ENCODE measurements around the gene TSHZ2. TPM values are rescaled to one million over a fixed set of nuclear protein-coding genes. Genes with fewer than 3 reads are reported as not detected.

Gene TSHZ2
- total RNA-seq, 4 donors from 2014 or later, result 1.9 to 12.9 (median 5.0) TPM

GRCh38 chr20:53243152-53243551 lies 271.0 kb downstream of the TSHZ2 start:
- DNase-seq, result no peak
- Histone ChIP-seq H3K27me3 (no peaks in the 10 kb centered on the region), H3K27ac (no peak overlapping the region), H3K4me1 (no peaks in the 10 kb centered on the region), H3K4me3 (no peak overlapping the region), H3K36me3 (no peaks in the 10 kb centered on the region), H3K9me3 (no peaks in the 10 kb centered on the region)
- no peak for TF ChIP-seq POLR2A (IDR thresholded peaks at IDR 0.05)
- TF ChIP-seq EP300 (IDR thresholded peaks at IDR 0.05; ENCODE audit: low read depth), result no peak
- TF ChIP-seq CTCF (IDR thresholded peaks at IDR 0.05), result no peak
- TF ChIP-seq POLR2AphosphoS5 (IDR thresholded peaks at IDR 0.05), result no peak
- in situ Hi-C loops (cut with MboI; ENCODE audit: low pct_ligation_motif_present in 1 of 4, low pct_unique_long_range_greater_than_20kb in 1 of 4, low sequenced_read_pairs in 3 of 4) (loop anchor here in 1 of 4 donors (25.0 kb wide), 1 partner anchor 294 kb away; no protein-coding TSS in a partner anchor), intact Hi-C loops (cut with DNase I; ENCODE audit: low total_unique reads) (loop anchor here (5.0 kb wide), 1 partner anchor 44 kb away; no protein-coding TSS in a partner anchor)
- WGBS, 2 donors (ENCODE audit: low coverage in 1 of 2), result 77 to 87% methylated on average over 3 of the region's 3 CpGs

DNA sequence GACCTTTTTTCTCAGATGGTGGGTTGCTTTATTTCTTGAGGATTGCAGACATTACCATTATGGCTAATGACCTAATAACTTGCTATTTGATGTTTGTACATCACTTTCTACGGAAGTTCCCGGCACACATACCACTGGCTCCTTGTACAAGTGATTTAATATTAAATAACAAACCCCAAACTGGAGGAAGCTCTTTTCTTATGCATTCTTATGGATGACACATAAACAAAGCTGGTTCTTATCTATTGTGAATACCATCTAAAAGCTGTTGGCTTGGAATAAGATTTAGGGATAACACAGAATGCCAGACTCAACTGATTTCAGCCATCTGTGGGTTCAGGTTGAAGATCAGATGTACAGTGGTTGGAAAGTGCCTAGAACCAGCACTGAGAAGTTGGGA lies 272.6 kb downstream of the TSHZ2 start:
- intact Hi-C loops (cut with DNase I; ENCODE audit: low total_unique reads), result loop anchor here (5.0 kb wide), 1 partner anchor 43 kb away; no protein-coding TSS in a partner anchor
- no peak for DNase-seq
- no peaks in the 10 kb centered on the region for H3K36me3 ChIP-seq
- H3K9me3 ChIP-seq, result no peaks in the 10 kb centered on the region
- H3K4me3 ChIP-seq, result no peak overlapping the region
- no peak for TF ChIP-seq EP300 (IDR thresholded peaks at IDR 0.05; ENCODE audit: low read depth)
- no peak for TF ChIP-seq POLR2AphosphoS5 (IDR thresholded peaks at IDR 0.05)
- TF ChIP-seq POLR2A (IDR thresholded peaks at IDR 0.05), result no peak
- TF ChIP-seq CTCF (IDR thresholded peaks at IDR 0.05), result no peak
- WGBS, 2 donors (ENCODE audit: low coverage in 1 of 2), result 86 to 94% methylated on average over 2 of the region's 2 CpGs
- in situ Hi-C loops (cut with MboI; ENCODE audit: low pct_ligation_motif_present in 1 of 4, low pct_unique_long_range_greater_than_20kb in 1 of 4, low sequenced_read_pairs in 3 of 4), result loop anchor here in 1 of 4 donors (25.0 kb wide), 1 partner anchor 293 kb away; no protein-coding TSS in a partner anchor
- H3K4me1 ChIP-seq, result no peaks in the 10 kb centered on the region
- H3K27ac ChIP-seq, result no peak overlapping the region
- no peaks in the 10 kb centered on the region for H3K27me3 ChIP-seq

- in situ Hi-C loops (cut with MboI; ENCODE audit: low pct_ligation_motif_present in 1 of 4, low pct_unique_long_range_greater_than_20kb in 1 of 4, low sequenced_read_pairs in 3 of 4), result loop anchor here in 1 of 4 donors (25.0 kb wide), 1 partner anchor 292 kb away; no protein-coding TSS in a partner anchor
- 88 to 100% methylated on average over 1 of the region's 1 CpG for WGBS, 2 donors (ENCODE audit: low coverage in 1 of 2)
- TF ChIP-seq POLR2A (IDR thresholded peaks at IDR 0.05) (no peak), POLR2AphosphoS5 (IDR thresholded peaks at IDR 0.05) (no peak), CTCF (IDR thresholded peaks at IDR 0.05) (no peak), EP300 (IDR thresholded peaks at IDR 0.05; ENCODE audit: low read depth) (no peak)
- no peaks in the 10 kb centered on the region for H3K27me3 ChIP-seq
- H3K4me1 ChIP-seq, result no peaks in the 10 kb centered on the region
- H3K27ac ChIP-seq, result no peak overlapping the region
- no peak for DNase-seq
- intact Hi-C loops (cut with DNase I; ENCODE audit: low total_unique reads), result no loop called here
- H3K36me3 ChIP-seq, result no peaks in the 10 kb centered on the region
- no peaks in the 10 kb centered on the region for H3K9me3 ChIP-seq
- H3K4me3 ChIP-seq, result no peak overlapping the region
These were observed 273.4 kb downstream of the TSHZ2 start for GRCh38 chr20:53245574-53245973.

GRCh38 chr20:53247468-53248103 lies 275.4 kb downstream of the TSHZ2 start:
- in situ Hi-C loops (cut with MboI; ENCODE audit: low pct_ligation_motif_present in 1 of 4, low pct_unique_long_range_greater_than_20kb in 1 of 4, low sequenced_read_pairs in 3 of 4) (loop anchor here in 1 of 4 donors (25.0 kb wide), 1 partner anchor 290 kb away; no protein-coding TSS in a partner anchor), intact Hi-C loops (cut with DNase I; ENCODE audit: low total_unique reads) (no loop called here)
- 80 to 84% methylated on average over 9 of the region's 9 CpGs for WGBS, 2 donors (ENCODE audit: low coverage in 1 of 2)
- TF ChIP-seq POLR2A (IDR thresholded peaks at IDR 0.05) (no peak), CTCF (IDR thresholded peaks at IDR 0.05) (no peak), POLR2AphosphoS5 (IDR thresholded peaks at IDR 0.05) (no peak), EP300 (IDR thresholded peaks at IDR 0.05; ENCODE audit: low read depth) (no peak)
- H3K4me3 ChIP-seq, result no peak overlapping the region
- H3K9me3 ChIP-seq, result no peaks in the 10 kb centered on the region
- DNase-seq, result no peak
- H3K36me3 ChIP-seq, result no peaks in the 10 kb centered on the region
- no peak overlapping the region for H3K27ac ChIP-seq
- no peaks in the 10 kb centered on the region for H3K4me1 ChIP-seq
- H3K27me3 ChIP-seq, result no peaks in the 10 kb centered on the region
